NOMO-1 treated with DMSO at 0.1 percent for 48 hours (cell line): ENCODE data around the gene CC2D1A.

Experiments
- DNase-seq: peaks from one replicate; lab custom pipeline; 2025; ENCODE audit not compliant: unreplicated experiment; lab: John Stamatoyannopoulos, UW

The CC2D1A gene

GRCh38 chr19:13905634-13906520, at the start of gene CC2D1A, which contains the start of gene BRME1:
CC2D1A (plus strand) TSS chr19:13906201; CDS start chr19:13906442, 241 bp downstream.
BRME1 (minus strand) TSS chr19:13906117; CDS start chr19:13904892, 1,225 bp downstream.
- peak; percentile 90 for DNase-seq

GRCh38 chr19:13856497-13856896, 49.5 kb upstream of the CC2D1A start:
- DNase-seq, result no peak

- no peak for DNase-seq
Measured at GRCh38 chr19:13859361-13859880, 46.6 kb upstream of the CC2D1A start.

GRCh38 chr19:13860679-13861391, 45.2 kb upstream of the CC2D1A start:
- DNase-seq, result no peak

GRCh38 chr19:13861392-13861713, 44.6 kb upstream of the CC2D1A start:
- no peak for DNase-seq

- peak; percentile 78 for DNase-seq
Measured at GRCh38 chr19:13861714-13862531, 44.1 kb upstream of the CC2D1A start.

- no peak for DNase-seq
Measured at GRCh38 chr19:13864046-13864666, 41.8 kb upstream of the CC2D1A start.

- no peak for DNase-seq
Measured at GRCh38 chr19:13864667-13865570, 41.1 kb upstream of the CC2D1A start.

- DNase-seq, result no peak
Measured at GRCh38 chr19:13865571-13866462, 40.2 kb upstream of the CC2D1A start.

- DNase-seq, result no peak
Measured at GRCh38 chr19:13866463-13867046, 39.4 kb upstream of the CC2D1A start.

GRCh38 chr19:13868663-13869062, 37.3 kb upstream of the CC2D1A start:
- no peak for DNase-seq

- DNase-seq, result no peak
Measured at GRCh38 chr19:13869281-13869680, 36.7 kb upstream of the CC2D1A start.

- no peak for DNase-seq
Measured at GRCh38 chr19:13870873-13871272, 35.1 kb upstream of the CC2D1A start.

- no peak for DNase-seq
Measured at GRCh38 chr19:13872339-13872694, 33.7 kb upstream of the CC2D1A start.

- DNase-seq, result peak; percentile 48
Measured at GRCh38 chr19:13872695-13873389, 33.2 kb upstream of the CC2D1A start.

GRCh38 chr19:13873834-13874515, 32.0 kb upstream of the CC2D1A start:
- DNase-seq, result no peak

GRCh38 chr19:13875824-13876223, 30.2 kb upstream of the CC2D1A start:
- no peak for DNase-seq
